Endothelial cell (in vitro differentiated cells): ENCODE measurements around the gene KRTAP10-7. TPM values are rescaled to one million over a fixed set of nuclear protein-coding genes. Genes with fewer than 3 reads are reported as not detected.
"Not testable (repeated sequence)": the region's sequence is repeated elsewhere in the genome, so short reads cannot be mapped to it uniquely, and the experiment has no call there.

ENCODE experiments used
- DNase-seq: peaks from one replicate; pipeline ENCODE4 v3.0.0; 2021; ENCODE audit warnings: low spot score
- H3K27ac Mint-ChIP-seq: one replicate; pipeline ENCODE4 v1.8.0; 2021; ENCODE audit warnings: mixed read lengths, inconsistent platforms; ENCODE audit not compliant: unreplicated experiment
- H3K27me3 Mint-ChIP-seq: one replicate; pipeline ENCODE4 v1.8.0; 2021; ENCODE audit warnings: mild to moderate bottlenecking, moderate library complexity, mixed read lengths, inconsistent platforms; ENCODE audit not compliant: unreplicated experiment
- H3K36me3 Mint-ChIP-seq: one replicate; pipeline ENCODE4 v1.8.0; 2021; ENCODE audit warnings: mild to moderate bottlenecking, low read depth, mixed read lengths, inconsistent platforms; ENCODE audit not compliant: unreplicated experiment
- H3K4me1 Mint-ChIP-seq: one replicate; pipeline ENCODE4 v1.8.0; 2021; ENCODE audit warnings: mild to moderate bottlenecking, mixed read lengths, inconsistent platforms; ENCODE audit not compliant: unreplicated experiment
- H3K4me3 Mint-ChIP-seq: one replicate; pipeline ENCODE4 v1.8.0; 2021; ENCODE audit warnings: mild to moderate bottlenecking, mixed read lengths, inconsistent platforms; ENCODE audit not compliant: unreplicated experiment
- H3K9me3 Mint-ChIP-seq: one replicate; pipeline ENCODE4 v1.8.0; 2021; ENCODE audit warnings: mixed read lengths, inconsistent platforms; ENCODE audit not compliant: unreplicated experiment
- CTCF ChIP-seq: fragments of 200-600 bp; sonication (generic); IDR thresholded peaks from one replicate; pipeline ENCODE4 v1.5.0; 2021; ENCODE audit warnings: antibody characterized with exemption; ENCODE audit not compliant: unreplicated experiment
- total RNA-seq: library from RNA; stranded (reverse); fragmentation: NEBNext Ultra II Directional; extraction: Animal tissue kit (Norgen Biotek cat#: 25700); gene quantifications from one replicate; pipeline ENCODE4 v1.2.1, GENCODE V29; 2021; ENCODE audit not compliant: unreplicated experiment

KRTAP10-7 gene
- total RNA-seq, 1 donor from 2014 or later: not detected

GRCh38 chr21:44636209-44637017, 36.0 kb downstream of the KRTAP10-7 start:
- no peak for DNase-seq
- H3K4me3 Mint-ChIP-seq: no peak overlapping the region
- TF ChIP-seq CTCF: no peak
- H3K9me3 Mint-ChIP-seq: peaks cover 4% of the 10 kb centered on the region
- H3K27ac Mint-ChIP-seq: no peak overlapping the region
- peaks cover 5% of the 10 kb centered on the region for H3K27me3 Mint-ChIP-seq
- peaks cover 8% of the 10 kb centered on the region for H3K36me3 Mint-ChIP-seq
- H3K4me1 Mint-ChIP-seq: no peaks in the 10 kb centered on the region

GRCh38 chr21:44637018-44637850, 36.8 kb downstream of the KRTAP10-7 start, which contains the start of gene KRTAP10-10:
KRTAP10-10 (plus strand) TSS chr21:44637356; CDS start chr21:44637418, 62 bp downstream.
- H3K36me3 Mint-ChIP-seq: peaks cover under 1% of the 10 kb centered on the region
- DNase-seq: no peak
- H3K27me3 Mint-ChIP-seq: peaks cover 5% of the 10 kb centered on the region
- no peak within 1 kb of the TSS for H3K4me3 Mint-ChIP-seq
- no peak within 1 kb of the TSS for H3K27ac Mint-ChIP-seq
- H3K9me3 Mint-ChIP-seq: no peaks in the 10 kb centered on the region
- TF ChIP-seq CTCF: no peak
- H3K4me1 Mint-ChIP-seq: no peaks in the 10 kb centered on the region

- H3K27ac Mint-ChIP-seq, H3K9me3 Mint-ChIP-seq, DNase-seq, H3K27me3 Mint-ChIP-seq, H3K4me1 Mint-ChIP-seq, H3K4me3 Mint-ChIP-seq, H3K36me3 Mint-ChIP-seq: not testable (repeated sequence)
Measured at GRCh38 chr21:44637851-44638348, 37.5 kb downstream of the KRTAP10-7 start.

GRCh38 chr21:44638506-44639330, 38.3 kb downstream of the KRTAP10-7 start:
- not testable (repeated sequence) for H3K9me3 Mint-ChIP-seq, H3K4me3 Mint-ChIP-seq, H3K36me3 Mint-ChIP-seq, H3K4me1 Mint-ChIP-seq, H3K27me3 Mint-ChIP-seq, DNase-seq, H3K27ac Mint-ChIP-seq

GRCh38 chr21:44639331-44639655, 38.9 kb downstream of the KRTAP10-7 start:
- TF ChIP-seq CTCF: no peak
- no peaks in the 10 kb centered on the region for H3K4me1 Mint-ChIP-seq

More at GRCh38 chr21:44639331-44639655, 38.9 kb downstream of the KRTAP10-7 start:
- Mint-ChIP-seq H3K27ac (no peak overlapping the region), H3K4me3 (no peak overlapping the region), H3K36me3 (no peaks in the 10 kb centered on the region), H3K9me3 (no peaks in the 10 kb centered on the region), H3K27me3 (peaks cover 5% of the 10 kb centered on the region)
- DNase-seq: no peak
